ENCODE measurements around the gene UBQLN4. TPM values are rescaled to one million over a fixed set of nuclear protein-coding genes. Genes with fewer than 3 reads are reported as not detected.
A peak's percentile ranks its signal among the peaks of the same experiment; 100 is the strongest.
"Not testable (repeated sequence)": the region's sequence is repeated elsewhere in the genome, so short reads cannot be mapped to it uniquely, and the experiment has no call there.

Gene UBQLN4
- polyA plus RNA-seq, 4 donors, result 46.9 to 61.7 (median 51.8) TPM

- no peak for DNase-seq (ENCODE audit: low read depth in 4 of 4, low spot score in 2 of 4)
Observed at GRCh38 chr1:156062189-156062588, 8.6 kb upstream of the UBQLN4 start.

- DNase-seq (ENCODE audit: low read depth in 4 of 4, low spot score in 2 of 4), result no peak
Observed at GRCh38 chr1:156060937-156061636, 7.5 kb upstream of the UBQLN4 start, which contains the start of gene RAB25. Gene RAB25 (plus strand): TSS chr1:156061160. CDS start chr1:156061401, 241 bp downstream.

GRCh38 chr1:156056326-156056849 lies 2.8 kb upstream of the UBQLN4 start:
- DNase-seq (ENCODE audit: low read depth in 4 of 4, low spot score in 2 of 4), result no peak

GRCh38 chr1:156055281-156056048 lies 1.9 kb upstream of the UBQLN4 start:
- no peak for DNase-seq (ENCODE audit: low read depth in 4 of 4, low spot score in 2 of 4)

- DNase-seq (ENCODE audit: low read depth in 4 of 4, low spot score in 2 of 4), result peak; percentile 93 to 99 (median 97)
Observed at GRCh38 chr1:156054500-156055280, 1.1 kb upstream of the UBQLN4 start, which contains the start of gene LAMTOR2. Gene LAMTOR2 (plus strand): TSS chr1:156054782. CDS start chr1:156054890, 108 bp downstream.

GRCh38 chr1:156052862-156053767 lies 483 bp downstream of the UBQLN4 start:
- DNase-seq (ENCODE audit: low read depth in 4 of 4, low spot score in 2 of 4), result peak in 2 of 4 donors; percentile 23 to 49

GRCh38 chr1:156051011-156051725 lies 2.4 kb downstream of the UBQLN4 start:
- no peak for DNase-seq (ENCODE audit: low read depth in 4 of 4, low spot score in 2 of 4)

GRCh38 chr1:156050376-156050775 lies 3.2 kb downstream of the UBQLN4 start:
- DNase-seq (ENCODE audit: low read depth in 4 of 4, low spot score in 2 of 4), result no peak

- no peak for DNase-seq (ENCODE audit: low read depth in 4 of 4, low spot score in 2 of 4)
Observed at GRCh38 chr1:156048663-156049258, 4.8 kb downstream of the UBQLN4 start.

- DNase-seq (ENCODE audit: low read depth in 4 of 4, low spot score in 2 of 4), result no peak
Observed at GRCh38 chr1:156045076-156045475, 8.5 kb downstream of the UBQLN4 start.

GRCh38 chr1:156042828-156043227 lies 10.8 kb downstream of the UBQLN4 start:
- DNase-seq (ENCODE audit: low read depth in 4 of 4, low spot score in 2 of 4), result no peak

GRCh38 chr1:156034991-156035390 lies 18.6 kb downstream of the UBQLN4 start:
- not testable (repeated sequence) for DNase-seq (ENCODE audit: low read depth in 4 of 4, low spot score in 2 of 4)

- no peak for DNase-seq (ENCODE audit: low read depth in 4 of 4, low spot score in 2 of 4)
Observed at GRCh38 chr1:156033011-156033410, 20.6 kb downstream of the UBQLN4 start.

- no peak for DNase-seq (ENCODE audit: low read depth in 4 of 4, low spot score in 2 of 4)
Observed at GRCh38 chr1:156026588-156026987, 27.0 kb downstream of the UBQLN4 start.

- no peak for DNase-seq (ENCODE audit: low read depth in 4 of 4, low spot score in 2 of 4)
Observed at GRCh38 chr1:156025876-156026275, 27.7 kb downstream of the UBQLN4 start.

GRCh38 chr1:156024801-156025200 lies 28.8 kb downstream of the UBQLN4 start:
- DNase-seq (ENCODE audit: low read depth in 4 of 4, low spot score in 2 of 4), result no peak

- no peak for DNase-seq (ENCODE audit: low read depth in 4 of 4, low spot score in 2 of 4)
Observed at GRCh38 chr1:156021954-156022353, 31.6 kb downstream of the UBQLN4 start.

GRCh38 chr1:156021093-156021428 lies 32.5 kb downstream of the UBQLN4 start:
- DNase-seq (ENCODE audit: low read depth in 4 of 4, low spot score in 2 of 4), result no peak

Data from left renal cortex interstitium (tissue), 4 donors.